Smooth muscle cell (in vitro differentiated cells): ENCODE data around the gene CLEC2L. TPM values are rescaled to one million over a fixed set of nuclear protein-coding genes. Genes with fewer than 3 reads are reported as not detected.

Experiments
- DNase-seq: peaks from one replicate; lab custom pipeline; 2025; ENCODE audit not compliant: unreplicated experiment; lab: John Stamatoyannopoulos, UW
- H2AFZ ChIP-seq: fragments of 200-600 bp; sonication (generic); 2 replicates; pipeline ENCODE4 v1.6.0; 2016; ENCODE audit warnings: antibody characterized with exemption, low read depth, mild to moderate bottlenecking
- H3F3A ChIP-seq: fragments of 200-600 bp; sonication (generic); 2 replicates; pipeline ENCODE4 v1.6.0; 2017; ENCODE audit warnings: antibody characterized with exemption, low read depth
- H3K27ac ChIP-seq: fragments of 200-600 bp; sonication (generic); 2 replicates; pipeline ENCODE4 v1.5.1; 2016; ENCODE audit warnings: low read depth, mild to moderate bottlenecking
- H3K27me3 ChIP-seq: fragments of 200-600 bp; sonication (generic); 2 replicates; pipeline ENCODE4 v1.6.1; 2016; ENCODE audit warnings: low read depth, mild to moderate bottlenecking
- H3K36me3 ChIP-seq: fragments of 200-600 bp; sonication (generic); 2 replicates; pipeline ENCODE4 v1.5.1; 2016; ENCODE audit warnings: low read depth
- H3K4me1 ChIP-seq: fragments of 200-600 bp; sonication (generic); 2 replicates; pipeline ENCODE4 v1.5.1; 2016; ENCODE audit warnings: low read depth
- H3K4me2 ChIP-seq: fragments of 200-600 bp; sonication (generic); 2 replicates; pipeline ENCODE4 v1.6.0; 2016; ENCODE audit warnings: mild to moderate bottlenecking
- H3K4me3 ChIP-seq: fragments of 200-600 bp; sonication (generic); 2 replicates; pipeline ENCODE4 v1.5.1; 2016; ENCODE audit warnings: mild to moderate bottlenecking
- H3K79me2 ChIP-seq: fragments of 200-600 bp; sonication (generic); 2 replicates; pipeline ENCODE4 v1.6.0; 2016; ENCODE audit warnings: low read depth, mild to moderate bottlenecking
- H3K9ac ChIP-seq: fragments of 200-600 bp; sonication (generic); 2 replicates; pipeline ENCODE4 v1.6.0; 2016; ENCODE audit warnings: low read depth
- H3K9me3 ChIP-seq: fragments of 200-600 bp; sonication (generic); replicated peaks from 2 replicates; pipeline ENCODE4 v1.5.1; 2016; ENCODE audit warnings: low read depth
- H4K20me1 ChIP-seq: fragments of 200-600 bp; sonication (generic); 2 replicates; pipeline ENCODE4 v1.6.0; 2016; ENCODE audit warnings: low read depth
- WGBS: methylation state at CpG from one replicate; pipeline ENCODE4 v1.1.7; 2016; ENCODE audit warnings: low lambda C conversion rate; 5-methylcytosine and 5-hydroxymethylcytosine counted together
- polyA plus RNA-seq: library from polyadenylated mRNA; unstranded; fragments of >200 nt; fragmentation: Nextera tagmentation; extraction: Ambion mirVana; gene quantifications from 2 replicates; pipeline ENCODE4 v1.2.1, GENCODE V29; 2016
- total RNA-seq: library from RNA; depleted of rRNA; stranded (reverse); fragments of >200 nt; gene quantifications from 2 replicates; pipeline ENCODE4 v1.2.3, GENCODE V29; 2014
- TF ChIP-seq, protein P1 (sequence below): fragments of 200-600 bp; sonication (generic); IDR thresholded peaks from 2 replicates; pipeline ENCODE4 v1.5.1; 2017; ENCODE audit warnings: borderline replicate concordance, mild to moderate bottlenecking, antibody characterized with exemption; ENCODE audit not compliant: insufficient read depth, poor library complexity, severe bottlenecking

The CLEC2L gene
- total and polyA plus RNA-seq, 2 experiments from 2014 or later, result not detected

DNA sequence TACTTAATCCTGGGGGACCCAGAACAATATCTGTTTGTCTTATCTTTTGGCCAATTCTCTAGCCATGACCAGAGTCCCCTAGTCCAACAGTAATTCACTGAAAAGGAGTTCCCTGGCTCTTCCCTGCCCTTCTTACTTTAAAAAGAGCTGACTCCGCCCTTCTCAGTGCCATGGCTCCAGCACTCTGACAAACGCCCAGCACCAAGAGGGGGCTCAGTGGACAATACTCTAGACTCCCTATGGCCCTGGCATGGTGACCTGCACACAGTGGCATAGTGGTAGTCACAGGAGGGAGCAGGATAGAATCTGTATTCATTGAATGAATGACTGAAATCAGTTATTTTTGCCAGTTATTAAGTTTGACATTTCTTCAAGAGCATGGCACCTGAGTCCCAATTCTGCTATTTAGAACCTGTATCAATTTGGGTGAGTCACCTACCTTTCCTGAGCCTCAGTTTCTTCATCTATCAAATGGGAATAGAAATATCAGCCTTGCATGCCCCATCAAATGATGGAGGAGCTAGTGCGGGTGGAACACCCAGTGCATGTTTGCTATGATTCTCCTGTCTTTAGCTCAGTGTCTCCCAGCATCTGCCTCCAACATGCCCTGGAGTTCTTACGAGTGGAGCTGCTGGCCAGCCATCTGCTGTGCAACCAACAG, 69.4 kb downstream of the CLEC2L start:
- Histone ChIP-seq H3K27ac (no peak overlapping the region), H2AFZ (no peak overlapping the region), H3K79me2 (no peaks in the 10 kb centered on the region), H3K4me2 (no peak overlapping the region), H3K4me1 (no peaks in the 10 kb centered on the region), H3K27me3 (no peaks in the 10 kb centered on the region), H3K36me3 (peaks cover 14% of the 10 kb centered on the region), H4K20me1 (no peaks in the 10 kb centered on the region), H3K9me3 (no peaks in the 10 kb centered on the region), H3F3A (no peaks in the 10 kb centered on the region), H3K9ac (no peak overlapping the region), H3K4me3 (no peak overlapping the region)
- no peak for DNase-seq
- TF ChIP-seq, protein P1, sequence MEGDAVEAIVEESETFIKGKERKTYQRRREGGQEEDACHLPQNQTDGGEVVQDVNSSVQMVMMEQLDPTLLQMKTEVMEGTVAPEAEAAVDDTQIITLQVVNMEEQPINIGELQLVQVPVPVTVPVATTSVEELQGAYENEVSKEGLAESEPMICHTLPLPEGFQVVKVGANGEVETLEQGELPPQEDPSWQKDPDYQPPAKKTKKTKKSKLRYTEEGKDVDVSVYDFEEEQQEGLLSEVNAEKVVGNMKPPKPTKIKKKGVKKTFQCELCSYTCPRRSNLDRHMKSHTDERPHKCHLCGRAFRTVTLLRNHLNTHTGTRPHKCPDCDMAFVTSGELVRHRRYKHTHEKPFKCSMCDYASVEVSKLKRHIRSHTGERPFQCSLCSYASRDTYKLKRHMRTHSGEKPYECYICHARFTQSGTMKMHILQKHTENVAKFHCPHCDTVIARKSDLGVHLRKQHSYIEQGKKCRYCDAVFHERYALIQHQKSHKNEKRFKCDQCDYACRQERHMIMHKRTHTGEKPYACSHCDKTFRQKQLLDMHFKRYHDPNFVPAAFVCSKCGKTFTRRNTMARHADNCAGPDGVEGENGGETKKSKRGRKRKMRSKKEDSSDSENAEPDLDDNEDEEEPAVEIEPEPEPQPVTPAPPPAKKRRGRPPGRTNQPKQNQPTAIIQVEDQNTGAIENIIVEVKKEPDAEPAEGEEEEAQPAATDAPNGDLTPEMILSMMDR, result no peak
- WGBS, result 93% methylated on average over 4 of the region's 4 CpGs

DNA sequence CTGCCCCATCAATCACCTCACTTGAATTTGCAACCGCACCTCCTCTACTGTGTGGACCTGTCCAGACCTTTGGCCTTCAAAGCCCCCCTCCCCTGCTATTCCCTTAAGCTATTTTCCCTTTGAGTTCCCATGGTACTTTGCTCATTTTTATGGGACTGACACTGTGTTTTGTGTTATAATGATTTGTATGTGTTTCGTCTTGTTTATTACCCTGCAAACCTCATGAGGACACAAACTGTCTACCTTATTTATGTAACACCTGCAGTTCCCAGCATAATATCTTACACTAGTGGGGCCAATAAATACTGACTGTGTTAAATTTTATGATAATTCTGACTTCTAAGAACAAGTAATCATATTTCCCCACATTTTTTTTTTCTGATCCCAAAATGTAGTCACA, 70.6 kb downstream of the CLEC2L start:
- TF ChIP-seq, protein P1, result no peak
- H3K79me2 ChIP-seq, result no peaks in the 10 kb centered on the region
- H4K20me1 ChIP-seq, result no peaks in the 10 kb centered on the region
- no peaks in the 10 kb centered on the region for H3F3A ChIP-seq
- no peak for DNase-seq
- H3K4me1 ChIP-seq, result no peaks in the 10 kb centered on the region
- WGBS, result 97% methylated on average over 2 of the region's 2 CpGs
- H2AFZ ChIP-seq, result no peak overlapping the region
- H3K36me3 ChIP-seq, result peaks cover 15% of the 10 kb centered on the region
- no peak overlapping the region for H3K4me2 ChIP-seq
- H3K9me3 ChIP-seq, result no peaks in the 10 kb centered on the region
- H3K27ac ChIP-seq, result no peak overlapping the region
- no peaks in the 10 kb centered on the region for H3K27me3 ChIP-seq
- no peak overlapping the region for H3K4me3 ChIP-seq
- H3K9ac ChIP-seq, result no peak overlapping the region

Other genes with a start within 250 kb of the CLEC2L start
- gene FMC1, start 182.3 kb upstream of the CLEC2L start, total RNA-seq, result 3.0 and 4.8 TPM in 2 replicates
- gene FMC1, start 182.3 kb upstream of the CLEC2L start, polyA plus RNA-seq, result 12.4 and 16.1 TPM in 2 replicates
- 70.5 and 73.3 TPM in 2 replicates for gene LUC7L2, start 163.8 kb upstream of the CLEC2L start, total RNA-seq
- 60.0 and 75.6 TPM in 2 replicates for gene LUC7L2, start 163.8 kb upstream of the CLEC2L start, polyA plus RNA-seq
- not detected in 2 replicates for gene KLRG2, start 40.0 kb upstream of the CLEC2L start, total RNA-seq
- gene KLRG2, start 40.0 kb upstream of the CLEC2L start, polyA plus RNA-seq, result 0.17 TPM in 1 of 2 replicates, not detected in the other